KOPT-K1 (cell line): ENCODE results near the gene DCUN1D3.

Source experiments
- H3K27ac ChIP-seq: fragments of 200-600 bp; sonication (generic); 2 replicates; pipeline ENCODE4 v1.5.1; 2016; ENCODE audit warnings: antibody characterized with exemption, mild to moderate bottlenecking, low read depth, low read length; ENCODE audit not compliant: poor library complexity, severe bottlenecking
- H3K36me3 ChIP-seq: fragments of 200-600 bp; sonication (generic); 2 replicates; pipeline ENCODE4 v1.5.1; 2017; ENCODE audit warnings: antibody characterized with exemption, mild to moderate bottlenecking, low read length, moderate library complexity; ENCODE audit not compliant: insufficient read depth
- H3K9me3 ChIP-seq: fragments of 200-600 bp; sonication (generic); 2 replicates; pipeline ENCODE4 v1.5.1; 2017; ENCODE audit warnings: antibody characterized with exemption, low read length, mild to moderate bottlenecking; ENCODE audit not compliant: insufficient read depth, poor library complexity, severe bottlenecking

Gene DCUN1D3

GRCh38 chr16:20903899-20904506 lies 3.8 kb upstream of the DCUN1D3 start:
- H3K27ac ChIP-seq: peak overlapping the region; percentile 12
- H3K9me3 ChIP-seq: no peaks in the 10 kb centered on the region
- H3K36me3 ChIP-seq: no peaks in the 10 kb centered on the region

DNA sequence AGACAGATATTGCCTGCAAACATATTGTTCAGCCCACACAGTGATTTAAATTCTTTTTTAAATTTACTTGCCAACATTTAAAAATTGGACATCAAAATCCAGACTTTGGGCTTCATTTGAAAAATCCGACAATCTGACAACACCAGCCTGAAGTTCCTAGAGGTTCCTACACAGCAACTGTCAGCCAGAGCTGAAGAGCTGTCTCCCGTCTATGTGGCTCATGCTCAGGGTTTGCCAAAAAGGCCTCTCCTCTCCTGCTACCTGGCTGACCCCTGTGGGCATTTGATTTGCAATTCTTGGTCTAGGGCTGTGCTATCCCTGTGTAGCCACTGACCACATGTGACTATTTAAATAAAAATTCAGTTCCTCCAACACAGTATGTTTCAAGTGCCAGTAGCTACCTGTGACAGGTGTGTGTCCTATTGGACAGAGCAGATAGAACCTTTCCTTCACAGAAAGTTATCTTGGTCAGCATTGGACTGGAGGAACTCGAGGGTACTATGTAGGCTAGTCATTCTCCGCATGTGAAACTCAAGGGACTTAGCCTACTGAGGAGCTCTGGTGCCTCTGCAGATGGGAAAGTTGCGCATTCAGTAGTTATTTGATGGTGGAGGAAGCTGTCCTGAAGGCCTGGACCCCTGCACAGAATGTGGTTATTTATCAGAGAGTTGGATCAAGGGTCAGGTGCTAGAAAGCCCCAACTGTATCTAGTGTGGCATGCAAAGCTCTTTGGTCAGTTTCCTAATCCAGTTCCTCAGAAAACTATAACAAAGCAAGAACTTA lies 3.1 kb upstream of the DCUN1D3 start:
- H3K36me3 ChIP-seq: no peaks in the 10 kb centered on the region
- no peaks in the 10 kb centered on the region for H3K9me3 ChIP-seq
- H3K27ac ChIP-seq: no peak overlapping the region

- Histone ChIP-seq H3K9me3 (no peaks in the 10 kb centered on the region), H3K36me3 (no peaks in the 10 kb centered on the region), H3K27ac (no peak overlapping the region)
Observed at GRCh38 chr16:20902426-20902825, 2.3 kb upstream of the DCUN1D3 start.

DNA sequence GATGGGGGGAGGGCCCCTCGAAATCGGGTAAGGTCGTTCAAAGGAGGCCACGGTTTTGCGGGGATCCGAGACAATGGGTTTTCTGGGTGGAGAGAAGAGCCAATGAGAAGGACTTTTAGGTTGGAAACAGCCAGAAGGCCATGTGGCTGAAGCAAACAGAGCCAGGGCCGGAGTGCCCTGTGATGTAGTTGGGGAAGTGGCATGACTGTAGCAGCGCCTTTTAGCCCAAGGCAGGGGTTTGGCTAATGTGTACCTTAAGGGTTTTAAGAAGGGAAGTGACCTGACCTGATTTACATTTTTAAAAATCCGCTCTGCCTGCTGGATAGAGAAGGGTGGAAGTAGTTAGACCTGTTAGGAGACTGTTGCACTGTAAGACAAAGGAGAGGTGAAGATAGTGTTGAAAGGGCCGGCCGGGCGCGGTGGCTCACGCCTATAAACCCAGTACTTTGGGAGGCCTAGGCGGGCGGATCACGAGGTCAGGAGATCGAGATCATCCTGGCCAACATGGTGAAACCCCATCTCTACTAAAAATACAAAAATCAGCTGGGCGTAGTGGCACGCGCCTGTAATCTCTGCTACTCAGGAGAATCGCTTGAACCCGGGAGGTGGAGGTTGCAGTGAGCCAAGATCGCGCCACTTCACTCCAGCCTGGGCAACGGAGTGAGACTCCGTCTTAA lies 1.4 kb upstream of the DCUN1D3 start:
- Histone ChIP-seq H3K36me3 (no peaks in the 10 kb centered on the region), H3K27ac (peak overlapping the region; percentile 82), H3K9me3 (no peaks in the 10 kb centered on the region)

GRCh38 chr16:20901068-20901435 lies 894 bp upstream of the DCUN1D3 start:
- no peaks in the 10 kb centered on the region for H3K9me3 ChIP-seq
- no peaks in the 10 kb centered on the region for H3K36me3 ChIP-seq
- peak overlapping the region; percentile 82 for H3K27ac ChIP-seq

DNA sequence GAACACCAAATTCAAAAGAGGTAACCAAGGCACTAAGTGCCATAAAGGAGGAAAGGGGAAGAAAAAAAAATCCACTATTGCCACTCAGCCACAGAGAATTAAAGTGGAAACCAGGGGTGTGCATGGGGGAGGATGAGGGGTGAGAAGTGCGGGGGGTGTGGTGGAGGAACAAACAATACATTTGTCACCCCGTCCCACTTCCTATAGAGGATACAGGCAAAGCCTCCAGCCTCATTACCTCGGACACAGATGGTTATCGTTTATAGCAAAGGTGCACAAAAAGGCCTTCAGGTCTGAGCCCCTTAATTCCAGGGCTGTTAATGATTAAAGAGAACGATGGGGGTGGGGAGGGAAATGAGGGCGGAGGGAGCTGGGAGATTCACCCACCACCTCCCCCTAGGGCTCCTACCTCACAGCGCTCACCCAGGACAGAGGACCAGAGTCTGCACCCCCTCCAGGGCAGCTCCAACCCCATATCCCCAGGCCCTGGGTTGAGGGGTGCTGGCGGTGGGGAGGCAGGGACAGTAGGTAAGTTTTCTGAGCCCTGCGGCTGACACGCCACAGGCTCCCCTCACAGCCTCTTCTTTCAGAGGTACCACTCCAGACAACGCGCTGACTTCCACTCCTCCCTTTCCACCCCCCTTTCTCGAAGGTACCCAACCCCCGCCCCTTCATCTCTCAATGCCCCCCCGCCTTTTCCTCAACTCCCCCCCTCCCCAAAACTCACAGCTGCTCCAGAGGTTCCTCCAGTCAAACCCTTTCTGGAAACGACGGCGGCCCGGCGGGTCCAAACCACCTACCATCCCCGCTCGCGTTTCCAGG lies 470 bp downstream of the DCUN1D3 start:
- Histone ChIP-seq H3K27ac (peak overlapping the region; percentile 82), H3K9me3 (no peaks in the 10 kb centered on the region), H3K36me3 (peaks cover 5% of the 10 kb centered on the region; the same call in 1 of the 2 replicates)

DNA sequence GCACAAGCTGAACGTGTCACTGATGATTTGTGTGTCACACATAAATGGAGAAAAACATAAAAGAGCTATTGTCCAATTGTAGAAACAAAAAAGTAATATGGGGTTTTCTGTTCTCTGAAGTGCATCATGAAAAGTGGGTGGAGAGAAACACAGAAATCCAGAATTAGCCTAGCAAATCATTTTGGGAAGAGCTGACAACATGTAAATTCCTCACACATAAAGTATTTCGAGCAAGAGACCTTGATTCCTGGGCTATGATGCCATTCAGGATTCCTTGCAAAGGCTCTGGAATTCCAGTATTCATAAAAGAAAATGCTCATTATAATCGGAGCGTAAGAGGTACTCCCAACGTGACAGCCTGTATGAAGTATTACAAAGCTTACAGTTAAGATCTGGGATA lies 1.1 kb downstream of the DCUN1D3 start:
- Histone ChIP-seq H3K36me3 (peaks cover 5% of the 10 kb centered on the region; the same call in 1 of the 2 replicates), H3K27ac (peak overlapping the region; percentile 82)

DNA sequence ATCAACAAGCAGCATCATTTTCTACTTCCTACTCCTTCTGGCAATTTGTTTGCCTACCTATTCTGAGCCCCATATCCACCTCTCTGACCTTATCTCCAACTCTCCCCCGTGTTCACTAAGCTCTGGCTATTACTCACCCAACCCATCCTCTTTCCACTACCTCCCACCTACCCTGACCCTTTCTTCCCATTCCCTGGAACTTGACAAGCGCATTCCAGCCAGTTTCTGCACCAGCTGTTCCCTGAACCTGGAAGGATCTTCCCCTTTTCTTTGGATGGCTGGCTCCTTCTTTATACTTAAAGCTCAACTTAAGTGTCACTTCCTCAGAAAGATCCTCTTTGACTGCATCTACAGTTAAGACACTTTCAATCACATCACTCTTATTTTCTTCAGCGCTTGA lies 2.2 kb downstream of the DCUN1D3 start:
- Histone ChIP-seq H3K36me3 (peaks cover 5% of the 10 kb centered on the region; the same call in 1 of the 2 replicates), H3K9me3 (no peaks in the 10 kb centered on the region), H3K27ac (no peak overlapping the region)

More for the DNA sequence above, 1.1 kb downstream of the DCUN1D3 start:
- no peaks in the 10 kb centered on the region for H3K9me3 ChIP-seq

DNA sequence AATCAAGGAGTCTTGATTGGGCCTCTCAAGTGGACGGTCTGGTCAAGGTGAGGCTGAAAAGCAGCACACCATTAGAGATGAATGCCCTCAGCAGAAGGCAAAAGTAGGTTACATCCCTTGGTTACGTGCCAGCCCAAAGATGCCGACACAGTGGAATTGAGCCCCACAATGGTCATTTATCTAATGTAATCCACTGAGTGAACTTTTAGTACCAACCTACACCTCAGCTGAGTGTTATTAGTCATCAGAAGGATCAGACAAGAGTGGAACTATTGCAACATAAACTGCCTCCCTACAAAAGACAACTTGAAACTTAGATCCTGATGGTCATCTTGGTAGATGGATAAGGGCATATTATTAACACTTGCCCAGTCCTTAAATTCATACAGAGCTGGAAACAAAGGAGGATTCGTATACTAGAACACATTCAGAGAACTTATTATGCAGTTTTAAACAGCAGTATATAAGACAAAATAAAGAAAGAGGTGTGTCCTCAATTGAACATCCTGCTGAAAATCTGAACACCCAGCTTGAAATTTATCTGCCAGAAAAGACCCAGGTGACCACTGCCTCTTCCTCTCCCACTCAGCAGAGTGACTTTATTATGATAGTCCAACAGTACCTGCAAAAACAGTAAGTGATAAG lies 2.8 kb downstream of the DCUN1D3 start:
- peaks cover 5% of the 10 kb centered on the region; the same call in 1 of the 2 replicates for H3K36me3 ChIP-seq
- no peaks in the 10 kb centered on the region for H3K9me3 ChIP-seq
- no peak overlapping the region for H3K27ac ChIP-seq

DNA sequence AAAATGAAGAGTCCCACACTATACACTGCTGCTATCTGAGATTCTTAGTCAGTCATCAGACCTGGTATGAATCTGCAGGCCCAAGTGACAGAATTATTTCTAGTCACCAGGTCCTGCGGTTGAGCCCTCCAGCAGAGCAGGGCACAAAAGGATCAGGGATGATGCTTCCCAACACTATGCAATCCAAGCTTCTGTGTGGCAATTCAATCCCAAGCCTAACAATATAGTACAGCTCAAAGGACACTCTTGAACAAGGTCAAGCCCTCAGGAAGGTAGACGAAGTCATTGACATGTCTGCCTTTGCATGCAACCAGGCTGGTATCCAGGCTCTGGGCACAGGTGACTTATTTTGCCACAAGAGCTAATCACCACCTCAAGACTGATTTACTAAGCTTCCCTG lies 5.8 kb downstream of the DCUN1D3 start:
- Histone ChIP-seq H3K9me3 (no peaks in the 10 kb centered on the region), H3K36me3 (peaks cover 5% of the 10 kb centered on the region; the same call in 1 of the 2 replicates), H3K27ac (no peak overlapping the region)

GRCh38 chr16:20889625-20890275 lies 10.4 kb downstream of the DCUN1D3 start:
- no peaks in the 10 kb centered on the region for H3K36me3 ChIP-seq
- H3K27ac ChIP-seq: no peak overlapping the region
- H3K9me3 ChIP-seq: no peaks in the 10 kb centered on the region

DNA sequence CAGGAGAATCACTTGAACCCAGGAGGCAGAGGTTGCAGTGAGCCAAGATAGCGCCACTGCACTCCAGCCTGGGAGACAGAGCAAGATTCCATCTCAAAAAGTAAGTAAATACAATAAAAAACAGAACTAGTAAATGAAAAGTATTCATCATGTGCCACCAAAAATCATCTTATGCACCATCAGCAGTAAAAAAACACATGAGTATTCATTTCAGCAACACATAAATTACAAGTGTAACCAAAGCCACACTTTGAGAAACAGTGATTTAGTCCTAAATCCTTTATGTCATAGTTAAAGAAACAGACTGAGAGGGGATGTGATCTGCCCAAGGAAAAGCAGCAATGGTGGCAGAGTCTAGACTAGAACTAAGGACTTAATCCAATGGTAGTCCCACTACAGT lies 13.0 kb downstream of the DCUN1D3 start:
- Histone ChIP-seq H3K27ac (no peak overlapping the region), H3K9me3 (no peaks in the 10 kb centered on the region), H3K36me3 (no peaks in the 10 kb centered on the region)

DNA sequence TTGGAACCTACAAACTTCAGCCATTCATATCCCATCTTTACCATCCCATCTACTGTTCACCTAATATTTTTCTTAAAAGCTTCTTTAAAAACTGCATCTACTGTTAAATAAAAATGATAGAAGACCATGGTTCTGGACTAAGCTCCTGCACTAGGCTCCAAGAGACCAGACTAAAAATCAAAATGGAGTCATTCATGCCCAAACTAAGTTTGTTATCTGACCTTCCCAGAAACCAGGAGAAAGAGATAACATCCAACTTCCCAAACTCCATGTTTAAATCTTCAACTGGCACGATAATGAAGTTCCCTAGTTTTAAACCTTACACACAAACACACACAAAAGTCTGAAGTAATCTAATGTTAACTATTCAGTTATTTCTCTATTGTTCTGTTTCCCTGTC lies 13.8 kb downstream of the DCUN1D3 start:
- Histone ChIP-seq H3K36me3 (no peaks in the 10 kb centered on the region), H3K9me3 (no peaks in the 10 kb centered on the region), H3K27ac (no peak overlapping the region)

- H3K9me3 ChIP-seq: no peaks in the 10 kb centered on the region
- H3K36me3 ChIP-seq: no peaks in the 10 kb centered on the region
- peak overlapping the region; percentile 1 for H3K27ac ChIP-seq
Observed at GRCh38 chr16:20884240-20884556, 16.0 kb downstream of the DCUN1D3 start.
